Measurements from ENCODE around the gene USP9X.

DNA sequence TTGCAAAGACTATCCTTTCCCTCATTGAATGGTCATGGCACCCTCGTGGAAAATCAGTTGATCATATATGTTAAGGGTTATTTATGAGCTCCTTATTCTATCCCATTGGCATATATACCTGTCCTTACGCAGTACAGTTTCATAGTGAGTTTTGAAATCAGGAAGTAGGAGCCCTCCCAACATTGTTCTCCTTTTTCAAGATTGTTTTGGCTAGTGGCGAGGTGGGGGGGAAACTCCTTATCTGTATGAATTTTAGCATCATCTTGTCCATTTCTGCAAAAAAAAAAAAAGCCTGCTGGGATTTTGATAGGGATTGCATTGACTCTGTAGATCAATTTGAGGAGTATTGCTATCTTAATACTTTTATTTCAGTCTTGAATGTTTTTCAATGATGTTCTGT is 2.5 kb upstream of the USP9X start:
- TF ChIP-seq ARNTL (CRISPR knock-in tag; IDR thresholded peaks at IDR 0.05; ENCODE audit: borderline replicate concordance, low read depth): no peak
- TF ChIP-seq TOX (CRISPR knock-in tag; IDR thresholded peaks at IDR 0.05; ENCODE audit: borderline replicate concordance): no peak
- TF ChIP-seq RARB (CRISPR knock-in tag; IDR thresholded peaks at IDR 0.05): no peak
- TF ChIP-seq, protein P1, sequence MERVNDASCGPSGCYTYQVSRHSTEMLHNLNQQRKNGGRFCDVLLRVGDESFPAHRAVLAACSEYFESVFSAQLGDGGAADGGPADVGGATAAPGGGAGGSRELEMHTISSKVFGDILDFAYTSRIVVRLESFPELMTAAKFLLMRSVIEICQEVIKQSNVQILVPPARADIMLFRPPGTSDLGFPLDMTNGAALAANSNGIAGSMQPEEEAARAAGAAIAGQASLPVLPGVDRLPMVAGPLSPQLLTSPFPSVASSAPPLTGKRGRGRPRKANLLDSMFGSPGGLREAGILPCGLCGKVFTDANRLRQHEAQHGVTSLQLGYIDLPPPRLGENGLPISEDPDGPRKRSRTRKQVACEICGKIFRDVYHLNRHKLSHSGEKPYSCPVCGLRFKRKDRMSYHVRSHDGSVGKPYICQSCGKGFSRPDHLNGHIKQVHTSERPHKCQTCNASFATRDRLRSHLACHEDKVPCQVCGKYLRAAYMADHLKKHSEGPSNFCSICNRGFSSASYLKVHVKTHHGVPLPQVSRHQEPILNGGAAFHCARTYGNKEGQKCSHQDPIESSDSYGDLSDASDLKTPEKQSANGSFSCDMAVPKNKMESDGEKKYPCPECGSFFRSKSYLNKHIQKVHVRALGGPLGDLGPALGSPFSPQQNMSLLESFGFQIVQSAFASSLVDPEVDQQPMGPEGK (CRISPR knock-in tag; IDR thresholded peaks at IDR 0.05; ENCODE audit: borderline replicate concordance): no peak
- TF ChIP-seq, protein P2, sequence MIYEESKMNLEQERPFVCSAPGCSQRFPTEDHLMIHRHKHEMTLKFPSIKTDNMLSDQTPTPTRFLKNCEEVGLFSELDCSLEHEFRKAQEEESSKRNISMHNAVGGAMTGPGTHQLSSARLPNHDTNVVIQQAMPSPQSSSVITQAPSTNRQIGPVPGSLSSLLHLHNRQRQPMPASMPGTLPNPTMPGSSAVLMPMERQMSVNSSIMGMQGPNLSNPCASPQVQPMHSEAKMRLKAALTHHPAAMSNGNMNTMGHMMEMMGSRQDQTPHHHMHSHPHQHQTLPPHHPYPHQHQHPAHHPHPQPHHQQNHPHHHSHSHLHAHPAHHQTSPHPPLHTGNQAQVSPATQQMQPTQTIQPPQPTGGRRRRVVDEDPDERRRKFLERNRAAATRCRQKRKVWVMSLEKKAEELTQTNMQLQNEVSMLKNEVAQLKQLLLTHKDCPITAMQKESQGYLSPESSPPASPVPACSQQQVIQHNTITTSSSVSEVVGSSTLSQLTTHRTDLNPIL (CRISPR knock-in tag; IDR thresholded peaks at IDR 0.05; ENCODE audit: low read depth): no peak
- TF ChIP-seq ZFP30 (CRISPR knock-in tag; IDR thresholded peaks at IDR 0.05): no peak

Measured in SK-N-SH treated with all-trans-retinoic acid at 6 μM for 48 hours (cell line).